ENCODE results near the gene CCDC92.

The CCDC92 gene

DNA sequence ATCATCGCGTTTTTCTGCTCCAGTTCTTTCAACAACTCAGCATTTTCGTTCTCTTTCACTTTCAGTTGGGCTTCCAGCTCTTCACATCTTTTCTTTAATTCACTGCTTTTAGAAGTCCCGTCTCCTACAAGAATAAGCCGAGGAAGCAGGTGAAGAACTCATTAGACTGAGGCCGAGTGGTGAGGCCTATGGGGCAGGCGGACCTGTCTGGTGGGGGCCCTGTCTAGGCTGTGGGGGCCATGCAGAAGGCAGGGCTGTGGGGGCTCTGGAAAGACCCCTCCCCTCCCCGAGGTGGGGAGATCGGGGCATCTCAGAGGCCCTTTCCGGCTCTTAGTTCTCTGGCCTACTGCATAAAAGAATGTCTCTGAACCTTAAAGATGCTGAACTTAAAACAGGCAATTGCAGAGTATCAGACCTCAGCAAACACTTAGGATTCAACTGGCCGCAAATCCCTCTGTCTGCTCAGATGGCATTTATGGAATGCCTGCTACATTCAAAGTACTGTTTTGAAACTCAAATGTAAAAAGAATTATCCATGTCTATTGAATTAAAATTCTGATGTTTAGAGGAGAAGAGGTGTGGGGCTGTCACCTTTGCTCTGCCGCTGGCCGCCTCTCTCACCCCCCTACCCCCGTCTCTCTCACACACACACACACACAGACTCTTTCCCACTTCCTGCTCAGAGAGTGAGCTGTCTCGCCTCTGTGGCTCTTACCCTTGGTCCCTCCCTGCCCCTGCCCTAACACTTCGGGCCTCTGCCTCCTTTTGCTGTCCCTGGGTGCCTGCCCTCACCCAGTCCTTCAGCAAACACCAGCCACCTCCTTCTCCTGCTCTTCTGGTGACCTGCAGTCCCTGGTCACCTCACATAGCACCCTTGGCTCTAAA lies 34.7 kb downstream of the CCDC92 start:
- TF ChIP-seq, protein P1, sequence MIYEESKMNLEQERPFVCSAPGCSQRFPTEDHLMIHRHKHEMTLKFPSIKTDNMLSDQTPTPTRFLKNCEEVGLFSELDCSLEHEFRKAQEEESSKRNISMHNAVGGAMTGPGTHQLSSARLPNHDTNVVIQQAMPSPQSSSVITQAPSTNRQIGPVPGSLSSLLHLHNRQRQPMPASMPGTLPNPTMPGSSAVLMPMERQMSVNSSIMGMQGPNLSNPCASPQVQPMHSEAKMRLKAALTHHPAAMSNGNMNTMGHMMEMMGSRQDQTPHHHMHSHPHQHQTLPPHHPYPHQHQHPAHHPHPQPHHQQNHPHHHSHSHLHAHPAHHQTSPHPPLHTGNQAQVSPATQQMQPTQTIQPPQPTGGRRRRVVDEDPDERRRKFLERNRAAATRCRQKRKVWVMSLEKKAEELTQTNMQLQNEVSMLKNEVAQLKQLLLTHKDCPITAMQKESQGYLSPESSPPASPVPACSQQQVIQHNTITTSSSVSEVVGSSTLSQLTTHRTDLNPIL (CRISPR knock-in tag; IDR thresholded peaks at IDR 0.05; ENCODE audit: low read depth): no peak
- TF ChIP-seq ZNF8 (CRISPR knock-in tag; IDR thresholded peaks at IDR 0.05): no peak
- TF ChIP-seq BACH2 (CRISPR knock-in tag; IDR thresholded peaks at IDR 0.05; ENCODE audit: borderline replicate concordance): no peak

DNA sequence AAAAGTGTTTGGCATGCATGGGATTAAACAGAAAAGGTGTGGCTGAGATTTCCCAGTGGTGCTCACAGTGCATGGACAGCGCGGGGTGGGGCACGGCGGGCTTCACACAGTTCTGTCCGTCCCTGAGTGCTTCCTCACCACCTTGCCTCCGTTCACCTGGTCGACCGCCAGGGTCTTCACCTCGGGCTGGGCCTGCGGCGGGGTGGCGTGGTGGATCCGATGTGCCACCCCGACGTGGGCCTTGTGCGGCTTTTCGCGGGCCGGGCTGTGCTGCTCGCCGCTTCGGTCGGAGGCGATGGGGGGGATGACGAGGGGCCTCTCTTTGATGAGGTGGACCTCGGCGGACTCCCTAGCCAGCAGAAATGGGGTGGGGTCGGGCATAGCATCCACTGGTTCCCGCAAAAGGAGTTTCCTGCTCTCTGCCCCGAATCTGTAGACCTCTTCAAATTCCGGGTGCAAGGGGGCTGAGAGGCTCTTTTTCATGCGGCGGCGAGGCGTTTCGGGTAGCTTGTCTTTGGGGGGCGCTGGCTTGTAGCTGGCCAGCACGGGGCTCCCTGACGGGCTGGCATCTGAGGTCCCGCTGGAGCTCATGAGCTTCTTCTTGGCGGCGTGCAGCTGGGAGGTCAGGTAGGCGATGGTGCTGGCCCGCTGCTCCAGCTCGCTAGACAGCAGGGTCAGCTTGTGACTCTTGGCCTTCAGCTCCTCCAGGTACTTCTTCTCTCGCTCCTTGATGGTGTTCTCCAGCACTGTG lies 35.5 kb downstream of the CCDC92 start:
- no peak for TF ChIP-seq ZFP3 (CRISPR knock-in tag; IDR thresholded peaks at IDR 0.05)
- TF ChIP-seq, protein P1 (CRISPR knock-in tag; IDR thresholded peaks at IDR 0.05; ENCODE audit: low read depth): no peak
- TF ChIP-seq ZNF70 (CRISPR knock-in tag; IDR thresholded peaks at IDR 0.05): no peak
- TF ChIP-seq PPARA (CRISPR knock-in tag; IDR thresholded peaks at IDR 0.05; ENCODE audit: borderline replicate concordance): no peak
- no peak for TF ChIP-seq ZC3H10 (CRISPR knock-in tag; IDR thresholded peaks at IDR 0.05)
- ATAC-seq: no peak

More for the DNA sequence above, 34.7 kb downstream of the CCDC92 start:
- no peak for ATAC-seq

DNA sequence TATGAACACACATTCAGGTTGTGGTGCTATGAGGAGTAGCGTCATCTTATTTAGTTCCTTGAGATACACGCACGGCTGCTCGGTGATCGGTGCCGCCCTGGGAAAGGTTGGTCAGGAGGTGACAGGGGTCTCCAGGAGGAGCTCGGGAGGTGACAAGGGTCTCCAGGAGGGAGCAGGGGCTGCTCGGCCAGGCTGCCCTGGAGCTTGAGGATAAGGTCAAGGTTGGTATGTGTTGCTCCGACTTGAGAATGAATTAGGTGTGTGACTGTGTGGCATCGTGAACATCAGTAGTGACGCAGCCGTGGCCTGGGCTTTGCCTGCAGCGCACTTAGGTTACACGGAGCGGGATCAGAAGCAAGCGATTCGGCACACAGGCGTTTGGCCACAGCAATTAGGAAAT lies 36.2 kb downstream of the CCDC92 start:
- no peak for TF ChIP-seq ARNTL (CRISPR knock-in tag; IDR thresholded peaks at IDR 0.05; ENCODE audit: borderline replicate concordance, low read depth)
- TF ChIP-seq ZFP30 (CRISPR knock-in tag; IDR thresholded peaks at IDR 0.05): no peak
- TF ChIP-seq, protein P1 (CRISPR knock-in tag; IDR thresholded peaks at IDR 0.05; ENCODE audit: low read depth): no peak
- no peak for TF ChIP-seq SNAI2 (CRISPR knock-in tag; IDR thresholded peaks at IDR 0.05)
- TF ChIP-seq, protein P2, sequence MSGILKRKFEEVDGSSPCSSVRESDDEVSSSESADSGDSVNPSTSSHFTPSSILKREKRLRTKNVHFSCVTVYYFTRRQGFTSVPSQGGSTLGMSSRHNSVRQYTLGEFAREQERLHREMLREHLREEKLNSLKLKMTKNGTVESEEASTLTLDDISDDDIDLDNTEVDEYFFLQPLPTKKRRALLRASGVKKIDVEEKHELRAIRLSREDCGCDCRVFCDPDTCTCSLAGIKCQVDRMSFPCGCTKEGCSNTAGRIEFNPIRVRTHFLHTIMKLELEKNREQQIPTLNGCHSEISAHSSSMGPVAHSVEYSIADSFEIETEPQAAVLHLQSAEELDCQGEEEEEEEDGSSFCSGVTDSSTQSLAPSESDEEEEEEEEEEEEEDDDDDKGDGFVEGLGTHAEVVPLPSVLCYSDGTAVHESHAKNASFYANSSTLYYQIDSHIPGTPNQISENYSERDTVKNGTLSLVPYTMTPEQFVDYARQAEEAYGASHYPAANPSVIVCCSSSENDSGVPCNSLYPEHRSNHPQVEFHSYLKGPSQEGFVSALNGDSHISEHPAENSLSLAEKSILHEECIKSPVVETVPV (CRISPR knock-in tag; IDR thresholded peaks at IDR 0.05): no peak
- no peak for TF ChIP-seq ZFP3 (CRISPR knock-in tag; IDR thresholded peaks at IDR 0.05)
- TF ChIP-seq ESRRG (CRISPR knock-in tag; IDR thresholded peaks at IDR 0.05): no peak
- TF ChIP-seq OSR1 (CRISPR knock-in tag; IDR thresholded peaks at IDR 0.05): no peak
- TF ChIP-seq, protein P3, sequence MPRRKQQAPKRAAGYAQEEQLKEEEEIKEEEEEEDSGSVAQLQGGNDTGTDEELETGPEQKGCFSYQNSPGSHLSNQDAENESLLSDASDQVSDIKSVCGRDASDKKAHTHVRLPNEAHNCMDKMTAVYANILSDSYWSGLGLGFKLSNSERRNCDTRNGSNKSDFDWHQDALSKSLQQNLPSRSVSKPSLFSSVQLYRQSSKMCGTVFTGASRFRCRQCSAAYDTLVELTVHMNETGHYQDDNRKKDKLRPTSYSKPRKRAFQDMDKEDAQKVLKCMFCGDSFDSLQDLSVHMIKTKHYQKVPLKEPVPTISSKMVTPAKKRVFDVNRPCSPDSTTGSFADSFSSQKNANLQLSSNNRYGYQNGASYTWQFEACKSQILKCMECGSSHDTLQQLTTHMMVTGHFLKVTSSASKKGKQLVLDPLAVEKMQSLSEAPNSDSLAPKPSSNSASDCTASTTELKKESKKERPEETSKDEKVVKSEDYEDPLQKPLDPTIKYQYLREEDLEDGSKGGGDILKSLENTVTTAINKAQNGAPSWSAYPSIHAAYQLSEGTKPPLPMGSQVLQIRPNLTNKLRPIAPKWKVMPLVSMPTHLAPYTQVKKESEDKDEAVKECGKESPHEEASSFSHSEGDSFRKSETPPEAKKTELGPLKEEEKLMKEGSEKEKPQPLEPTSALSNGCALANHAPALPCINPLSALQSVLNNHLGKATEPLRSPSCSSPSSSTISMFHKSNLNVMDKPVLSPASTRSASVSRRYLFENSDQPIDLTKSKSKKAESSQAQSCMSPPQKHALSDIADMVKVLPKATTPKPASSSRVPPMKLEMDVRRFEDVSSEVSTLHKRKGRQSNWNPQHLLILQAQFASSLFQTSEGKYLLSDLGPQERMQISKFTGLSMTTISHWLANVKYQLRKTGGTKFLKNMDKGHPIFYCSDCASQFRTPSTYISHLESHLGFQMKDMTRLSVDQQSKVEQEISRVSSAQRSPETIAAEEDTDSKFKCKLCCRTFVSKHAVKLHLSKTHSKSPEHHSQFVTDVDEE (CRISPR knock-in tag; IDR thresholded peaks at IDR 0.05): no peak
- TF ChIP-seq ISL1 (CRISPR knock-in tag; IDR thresholded peaks at IDR 0.05): no peak
- TF ChIP-seq ZC3H10 (CRISPR knock-in tag; IDR thresholded peaks at IDR 0.05): no peak
- TF ChIP-seq PPARA (CRISPR knock-in tag; IDR thresholded peaks at IDR 0.05; ENCODE audit: borderline replicate concordance): no peak
- no peak for TF ChIP-seq TCF4 (CRISPR knock-in tag; IDR thresholded peaks at IDR 0.05; ENCODE audit: borderline replicate concordance)
- TF ChIP-seq TOX (CRISPR knock-in tag; IDR thresholded peaks at IDR 0.05; ENCODE audit: borderline replicate concordance): no peak
- TF ChIP-seq GLIS3 (CRISPR knock-in tag; IDR thresholded peaks at IDR 0.05): no peak
- TF ChIP-seq, protein P4, sequence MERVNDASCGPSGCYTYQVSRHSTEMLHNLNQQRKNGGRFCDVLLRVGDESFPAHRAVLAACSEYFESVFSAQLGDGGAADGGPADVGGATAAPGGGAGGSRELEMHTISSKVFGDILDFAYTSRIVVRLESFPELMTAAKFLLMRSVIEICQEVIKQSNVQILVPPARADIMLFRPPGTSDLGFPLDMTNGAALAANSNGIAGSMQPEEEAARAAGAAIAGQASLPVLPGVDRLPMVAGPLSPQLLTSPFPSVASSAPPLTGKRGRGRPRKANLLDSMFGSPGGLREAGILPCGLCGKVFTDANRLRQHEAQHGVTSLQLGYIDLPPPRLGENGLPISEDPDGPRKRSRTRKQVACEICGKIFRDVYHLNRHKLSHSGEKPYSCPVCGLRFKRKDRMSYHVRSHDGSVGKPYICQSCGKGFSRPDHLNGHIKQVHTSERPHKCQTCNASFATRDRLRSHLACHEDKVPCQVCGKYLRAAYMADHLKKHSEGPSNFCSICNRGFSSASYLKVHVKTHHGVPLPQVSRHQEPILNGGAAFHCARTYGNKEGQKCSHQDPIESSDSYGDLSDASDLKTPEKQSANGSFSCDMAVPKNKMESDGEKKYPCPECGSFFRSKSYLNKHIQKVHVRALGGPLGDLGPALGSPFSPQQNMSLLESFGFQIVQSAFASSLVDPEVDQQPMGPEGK (CRISPR knock-in tag; IDR thresholded peaks at IDR 0.05; ENCODE audit: borderline replicate concordance): no peak
- no peak for ATAC-seq
